PFSK-1 (cell line): Measurements from ENCODE around the gene MAD2L1BP. TPM values are rescaled to one million over a fixed set of nuclear protein-coding genes. Genes with fewer than 3 reads are reported as not detected.

ENCODE experiments used
- FOXP2 ChIP-seq: optimal IDR thresholded peaks from 2 replicates; pipeline ENCODE3; 2011; ENCODE audit warnings: borderline replicate concordance, control low read depth, inconsistent platforms; ENCODE audit not compliant: insufficient read depth; ENCODE audit errors: extremely low read length, extremely low read depth
- POLR2AphosphoS5 ChIP-seq: IDR thresholded peaks from 2 replicates; pipeline ENCODE4 v1.6.1; 2012; ENCODE audit warnings: low read depth, mild to moderate bottlenecking, control low read depth, low read length, moderate library complexity
- SIN3A ChIP-seq: IDR thresholded peaks from 2 replicates; pipeline ENCODE4 v1.6.1; 2012; ENCODE audit warnings: mild to moderate bottlenecking, low read length, moderate library complexity, borderline replicate concordance; ENCODE audit not compliant: insufficient read depth
- TAF1 ChIP-seq: IDR thresholded peaks from 2 replicates; pipeline ENCODE4 v1.6.1; 2012; ENCODE audit warnings: low read length, control low read depth, borderline replicate concordance; ENCODE audit not compliant: insufficient read depth
- polyA plus RNA-seq: library from polyadenylated mRNA; unstranded; fragments of >200 nt; gene quantifications from one replicate; pipeline ENCODE4 v1.2.1, GENCODE V29; 2012; ENCODE audit warnings: low read depth, missing spikeins; ENCODE audit not compliant: insufficient read length
- TF ChIP-seq, protein P1 (sequence below), 2 experiments: IDR thresholded peaks; 2 replicates each; pipeline versions ENCODE4 v1.6.1 to v1.8.0; 2011 to 2012; ENCODE audit warnings: low read depth in 2 of 2, low read length in 2 of 2, control low read depth in 1 of 2, inconsistent platforms in 1 of 2, mild to moderate bottlenecking in 1 of 2, moderate library complexity in 1 of 2; ENCODE audit not compliant: insufficient read depth in 1 of 2

MAD2L1BP gene, protein sequence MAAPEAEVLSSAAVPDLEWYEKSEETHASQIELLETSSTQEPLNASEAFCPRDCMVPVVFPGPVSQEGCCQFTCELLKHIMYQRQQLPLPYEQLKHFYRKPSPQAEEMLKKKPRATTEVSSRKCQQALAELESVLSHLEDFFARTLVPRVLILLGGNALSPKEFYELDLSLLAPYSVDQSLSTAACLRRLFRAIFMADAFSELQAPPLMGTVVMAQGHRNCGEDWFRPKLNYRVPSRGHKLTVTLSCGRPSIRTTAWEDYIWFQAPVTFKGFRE
- 39.7 TPM for polyA plus RNA-seq

DNA sequence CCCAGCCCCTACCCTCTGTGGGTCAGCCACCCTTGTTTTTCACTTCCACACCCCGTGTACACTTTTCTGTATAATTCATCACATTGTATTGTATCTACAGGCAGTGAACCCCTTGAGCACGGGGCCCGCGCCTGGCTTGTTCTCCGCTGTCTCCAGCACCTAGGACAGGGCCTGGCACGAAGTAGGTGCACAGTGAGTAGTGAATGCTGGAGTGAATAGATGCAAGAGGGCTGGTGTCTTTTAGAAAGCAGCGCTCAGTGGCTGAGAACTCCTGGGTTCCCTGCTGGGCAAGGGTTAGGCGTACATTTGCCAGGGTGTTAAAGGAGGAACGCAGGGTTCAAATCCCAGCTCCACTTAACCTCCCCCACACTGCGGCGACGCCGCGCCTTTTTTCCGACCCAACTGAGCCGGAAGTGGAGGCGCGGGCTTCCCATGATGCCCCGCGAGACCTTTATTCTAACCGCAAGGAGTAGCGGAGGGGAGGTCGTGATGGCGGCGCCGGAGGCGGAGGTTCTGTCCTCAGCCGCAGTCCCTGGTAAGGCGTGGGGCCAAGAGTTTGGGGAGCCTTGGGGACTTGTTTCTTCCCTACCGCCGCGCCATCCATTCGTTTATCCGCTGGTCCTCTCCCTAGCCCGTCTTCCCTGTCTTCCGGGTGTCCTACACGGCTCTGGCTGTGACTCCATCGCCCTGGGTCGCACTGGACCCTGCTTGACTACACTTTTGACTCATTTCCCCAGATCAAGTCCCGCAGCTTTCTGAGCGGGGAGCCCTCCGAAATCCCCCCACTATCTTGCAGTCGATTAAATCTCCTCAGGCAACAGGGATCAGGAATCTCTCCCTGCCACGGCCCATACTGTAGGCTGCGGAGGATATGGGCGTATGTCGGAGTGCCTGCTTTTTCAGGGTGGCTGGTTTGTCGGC, at the start of gene MAD2L1BP:
MAD2L1BP (plus strand) TSS at position 454 of the 921 bp plus-strand sequence; CDS start at position 490, 36 bp downstream.
- TF ChIP-seq POLR2AphosphoS5 (peak; percentile 99), FOXP2 (peak; percentile 69), TAF1 (peak; percentile 89; the same call in 1 of the 2 replicates), SIN3A (peak; percentile 87; the same call in 1 of the 2 replicates)
- TF ChIP-seq, protein P1, sequence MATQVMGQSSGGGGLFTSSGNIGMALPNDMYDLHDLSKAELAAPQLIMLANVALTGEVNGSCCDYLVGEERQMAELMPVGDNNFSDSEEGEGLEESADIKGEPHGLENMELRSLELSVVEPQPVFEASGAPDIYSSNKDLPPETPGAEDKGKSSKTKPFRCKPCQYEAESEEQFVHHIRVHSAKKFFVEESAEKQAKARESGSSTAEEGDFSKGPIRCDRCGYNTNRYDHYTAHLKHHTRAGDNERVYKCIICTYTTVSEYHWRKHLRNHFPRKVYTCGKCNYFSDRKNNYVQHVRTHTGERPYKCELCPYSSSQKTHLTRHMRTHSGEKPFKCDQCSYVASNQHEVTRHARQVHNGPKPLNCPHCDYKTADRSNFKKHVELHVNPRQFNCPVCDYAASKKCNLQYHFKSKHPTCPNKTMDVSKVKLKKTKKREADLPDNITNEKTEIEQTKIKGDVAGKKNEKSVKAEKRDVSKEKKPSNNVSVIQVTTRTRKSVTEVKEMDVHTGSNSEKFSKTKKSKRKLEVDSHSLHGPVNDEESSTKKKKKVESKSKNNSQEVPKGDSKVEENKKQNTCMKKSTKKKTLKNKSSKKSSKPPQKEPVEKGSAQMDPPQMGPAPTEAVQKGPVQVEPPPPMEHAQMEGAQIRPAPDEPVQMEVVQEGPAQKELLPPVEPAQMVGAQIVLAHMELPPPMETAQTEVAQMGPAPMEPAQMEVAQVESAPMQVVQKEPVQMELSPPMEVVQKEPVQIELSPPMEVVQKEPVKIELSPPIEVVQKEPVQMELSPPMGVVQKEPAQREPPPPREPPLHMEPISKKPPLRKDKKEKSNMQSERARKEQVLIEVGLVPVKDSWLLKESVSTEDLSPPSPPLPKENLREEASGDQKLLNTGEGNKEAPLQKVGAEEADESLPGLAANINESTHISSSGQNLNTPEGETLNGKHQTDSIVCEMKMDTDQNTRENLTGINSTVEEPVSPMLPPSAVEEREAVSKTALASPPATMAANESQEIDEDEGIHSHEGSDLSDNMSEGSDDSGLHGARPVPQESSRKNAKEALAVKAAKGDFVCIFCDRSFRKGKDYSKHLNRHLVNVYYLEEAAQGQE (IDR thresholded peaks at IDR 0.05; ENCODE audit: insufficient read depth in 1 of 2, low read depth in 2 of 2, low read length in 2 of 2) = peak; percentile 86 to 94

DNA sequence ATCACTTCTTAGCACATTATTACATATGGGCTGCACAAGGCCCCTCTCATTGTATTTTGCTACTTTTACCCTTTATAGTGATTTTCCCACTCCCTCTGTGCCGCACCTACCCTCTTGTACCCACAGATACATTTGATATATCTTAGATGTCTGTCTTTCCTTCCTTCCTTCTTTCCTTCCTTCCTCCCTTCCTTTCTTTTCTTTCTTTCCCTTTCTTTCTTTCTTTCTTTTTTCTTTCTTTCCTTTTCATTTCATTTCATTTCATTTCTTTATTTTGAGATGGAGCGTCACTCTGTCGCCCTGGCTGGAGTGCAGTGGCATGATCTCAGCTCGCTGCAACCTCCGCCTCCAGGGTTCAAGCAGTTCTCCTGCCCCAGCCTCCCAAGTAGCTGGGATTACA, 47.4 kb upstream of the MAD2L1BP start:
- no peak for TF ChIP-seq FOXP2
- no peak for TF ChIP-seq POLR2AphosphoS5
- no peak for TF ChIP-seq TAF1
- TF ChIP-seq SIN3A = no peak
- TF ChIP-seq, protein P1 (IDR thresholded peaks at IDR 0.05; ENCODE audit: insufficient read depth in 1 of 2, low read depth in 2 of 2, low read length in 2 of 2) = no peak

DNA sequence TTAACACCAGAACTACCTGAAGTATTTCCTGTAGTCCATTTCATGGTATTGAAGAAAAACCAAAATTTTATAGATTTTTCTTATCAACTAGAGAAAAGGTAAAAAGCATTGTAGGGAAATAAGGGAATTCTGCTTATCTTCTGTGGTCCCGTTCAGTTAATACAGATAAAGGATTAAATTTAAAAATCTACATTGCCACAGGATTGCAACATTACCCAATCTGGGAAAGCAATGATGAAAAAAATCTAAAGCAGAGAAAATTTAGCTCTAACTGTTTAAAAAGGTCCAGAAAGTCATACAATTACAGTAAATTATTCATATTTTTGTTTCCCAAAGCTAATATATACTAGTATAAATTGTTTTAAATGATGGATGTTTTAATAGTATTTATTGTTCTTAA, 41.7 kb upstream of the MAD2L1BP start:
- TF ChIP-seq, protein P1 (IDR thresholded peaks at IDR 0.05; ENCODE audit: insufficient read depth in 1 of 2, low read depth in 2 of 2, low read length in 2 of 2) = no peak
- TF ChIP-seq POLR2AphosphoS5 (no peak), TAF1 (no peak), FOXP2 (no peak), SIN3A (no peak)

DNA sequence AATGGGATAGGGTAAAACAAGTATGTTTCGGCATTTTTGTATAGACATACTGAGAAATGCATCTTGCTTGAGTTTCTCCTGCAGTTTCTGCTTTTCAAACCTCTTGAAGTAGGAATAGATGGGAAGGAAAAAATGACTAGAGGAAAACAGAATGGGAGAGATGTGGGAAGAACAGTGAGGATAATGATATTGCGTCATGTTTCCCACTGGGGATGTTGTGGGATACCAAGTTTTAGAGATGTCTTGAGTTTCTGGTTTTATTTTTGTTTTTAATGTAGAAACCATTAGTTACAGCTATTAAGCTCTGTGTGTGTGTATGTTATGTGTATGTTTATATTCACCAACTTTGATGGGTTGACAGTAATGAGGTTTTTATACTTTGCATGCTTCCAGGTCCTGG, 35.0 kb upstream of the MAD2L1BP start:
- TF ChIP-seq FOXP2 = no peak

DNA sequence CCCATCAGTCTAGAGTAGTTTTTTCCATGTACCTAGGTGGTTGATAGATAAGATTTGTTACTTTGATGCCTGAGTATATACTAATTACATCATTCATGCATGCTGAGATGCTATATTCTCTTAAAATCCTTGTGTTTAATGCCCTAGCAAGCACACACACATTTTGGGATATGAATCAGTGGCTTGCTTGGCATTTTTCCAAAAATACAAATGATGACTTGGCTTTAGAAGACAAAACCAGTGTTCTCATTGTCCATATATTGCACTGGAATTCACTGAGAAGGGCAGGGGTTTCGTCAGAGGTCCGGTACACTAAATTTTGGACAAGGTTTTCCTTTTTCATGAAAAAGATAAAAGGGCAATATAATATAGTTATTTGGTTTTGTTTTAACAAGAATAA, 31.5 kb upstream of the MAD2L1BP start:
- no peak for TF ChIP-seq TAF1
- TF ChIP-seq FOXP2 = no peak
- TF ChIP-seq SIN3A = no peak
- no peak for TF ChIP-seq POLR2AphosphoS5
- TF ChIP-seq, protein P1 (IDR thresholded peaks at IDR 0.05; ENCODE audit: insufficient read depth in 1 of 2, low read depth in 2 of 2, low read length in 2 of 2) = no peak
